ENCODE measurements around the gene F10.

The F10 gene

DNA sequence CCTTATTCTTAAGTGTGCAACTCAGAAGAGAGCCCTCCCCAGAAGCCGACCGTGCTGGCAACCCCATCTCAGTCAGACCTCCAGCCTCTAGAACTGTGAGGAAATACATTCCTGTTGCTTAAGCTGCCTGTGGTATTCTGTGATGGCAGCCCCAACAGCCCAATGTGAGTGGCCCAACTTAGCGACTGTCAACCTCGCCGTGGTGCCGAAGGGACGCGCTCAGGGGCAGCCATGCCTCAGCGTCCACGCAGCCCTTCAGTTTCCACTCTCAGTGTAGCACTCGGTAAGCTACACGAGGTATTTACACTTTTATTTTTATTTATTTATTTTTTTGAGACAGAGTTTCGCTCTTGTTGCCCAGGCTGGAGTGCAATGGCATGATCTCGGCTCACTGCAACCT is 54.2 kb downstream of the F10 start:
- DNase-seq, result no peak

DNA sequence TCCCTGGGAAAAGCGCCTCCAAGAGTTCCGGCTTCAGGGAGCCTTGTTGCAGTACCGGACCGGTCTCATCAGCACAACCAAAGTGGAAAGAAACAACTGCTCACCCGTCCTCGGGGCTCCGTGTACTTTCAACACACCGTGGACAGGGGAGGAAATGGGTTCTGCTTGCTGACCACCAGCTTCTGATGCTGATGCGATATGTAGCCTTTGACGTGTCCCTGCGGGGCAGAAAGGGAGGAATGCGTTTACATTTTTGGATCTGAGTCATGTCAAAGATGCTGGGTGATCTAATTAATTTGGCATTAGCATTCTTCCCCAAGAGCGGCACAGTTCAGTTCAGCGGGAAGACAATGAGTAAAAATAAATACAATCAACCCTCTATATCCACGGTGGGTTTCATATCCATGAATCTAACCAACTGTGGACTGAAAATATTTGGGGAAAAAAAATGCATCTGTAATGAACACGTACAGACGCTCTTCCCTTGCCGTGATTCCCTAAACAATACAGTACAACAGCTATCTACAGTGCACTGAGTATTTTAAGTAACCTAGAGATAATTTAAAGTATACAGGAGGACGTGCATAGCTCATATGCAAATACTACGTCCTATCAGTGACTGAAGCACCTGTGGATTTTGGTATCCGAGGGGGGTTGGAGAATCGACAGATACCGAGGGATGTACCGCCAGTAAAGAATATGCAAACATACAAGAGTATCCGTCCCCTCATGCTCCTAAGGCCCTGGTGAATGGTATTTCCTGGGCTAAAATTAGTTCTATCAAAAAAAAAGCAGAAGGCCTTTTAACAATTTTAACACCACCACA is 55.7 kb downstream of the F10 start:
- DNase-seq, result no peak

DNA sequence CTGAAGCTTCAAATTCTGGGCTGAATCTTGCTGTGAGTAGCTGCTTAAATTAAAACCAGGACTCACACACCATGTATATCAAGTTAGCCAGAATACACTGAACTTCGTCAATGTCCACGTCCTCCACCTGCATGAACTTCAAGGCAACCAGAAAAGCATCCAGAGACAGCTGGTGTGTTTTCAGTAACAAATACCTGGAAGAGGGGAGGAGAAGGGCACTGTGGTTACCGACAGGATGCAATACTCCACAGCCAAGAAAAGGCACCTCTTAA is 56.2 kb downstream of the F10 start:
- no peak for DNase-seq

DNA sequence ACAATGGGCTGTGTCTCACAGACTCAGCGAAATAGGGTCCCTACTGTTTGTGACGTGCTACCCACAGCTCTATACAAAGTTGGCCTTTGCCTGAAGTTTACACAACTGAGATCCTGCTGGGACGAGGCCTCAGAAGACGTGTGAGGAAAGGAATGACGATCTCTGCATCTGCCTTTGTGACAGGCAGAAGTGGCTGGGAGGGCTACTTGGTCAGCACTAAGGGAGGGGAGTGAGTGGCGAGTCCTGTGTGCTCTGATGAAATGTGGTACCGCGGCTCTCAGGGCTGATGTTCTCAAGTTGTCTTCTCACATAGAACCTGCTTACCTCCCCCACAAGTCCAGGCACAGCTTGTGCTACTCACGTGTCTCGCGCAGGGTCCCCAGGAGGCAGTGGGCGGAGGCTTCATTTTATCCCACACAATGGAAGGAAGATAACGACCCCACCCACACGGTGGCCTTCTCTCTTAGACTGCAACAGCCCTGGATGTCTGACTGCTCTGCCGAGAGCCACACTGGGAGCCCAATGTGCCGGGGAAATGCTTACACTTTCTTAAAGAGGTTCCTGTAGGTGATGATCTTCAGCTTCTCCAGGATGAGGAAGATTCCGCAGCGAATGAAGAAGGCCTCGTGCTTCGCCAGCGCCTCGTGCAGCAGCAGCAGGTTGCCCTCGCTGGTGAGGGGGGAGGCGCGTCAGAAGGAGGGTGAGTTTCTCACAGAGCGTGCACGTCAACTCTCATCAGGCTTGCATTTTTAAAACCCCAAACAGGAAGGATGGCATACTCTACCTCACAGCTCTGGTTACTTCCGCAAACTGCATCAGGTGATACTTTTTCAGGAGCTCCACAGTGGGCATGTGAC is 57.0 kb downstream of the F10 start:
- DNase-seq, result no peak

DNA sequence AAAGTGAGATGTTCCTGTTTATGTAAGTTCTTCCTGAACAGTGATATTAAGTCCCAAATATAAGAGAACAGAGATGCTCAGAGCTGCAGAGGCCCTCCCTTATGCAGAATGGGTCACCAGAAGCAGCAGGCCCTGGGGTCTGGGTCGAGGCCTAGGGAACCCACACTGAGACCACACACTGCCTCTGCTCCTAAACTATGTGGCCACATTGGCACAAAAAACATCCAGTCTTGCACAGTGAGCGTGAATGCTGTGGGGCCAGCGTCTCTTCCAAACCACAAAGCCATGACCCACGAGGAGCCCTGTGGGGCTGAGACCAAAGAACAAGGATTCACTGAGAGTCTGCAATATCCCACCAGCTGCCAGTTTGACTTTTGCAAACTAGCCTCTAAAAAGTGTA is 59.4 kb downstream of the F10 start:
- no peak for DNase-seq

DNA sequence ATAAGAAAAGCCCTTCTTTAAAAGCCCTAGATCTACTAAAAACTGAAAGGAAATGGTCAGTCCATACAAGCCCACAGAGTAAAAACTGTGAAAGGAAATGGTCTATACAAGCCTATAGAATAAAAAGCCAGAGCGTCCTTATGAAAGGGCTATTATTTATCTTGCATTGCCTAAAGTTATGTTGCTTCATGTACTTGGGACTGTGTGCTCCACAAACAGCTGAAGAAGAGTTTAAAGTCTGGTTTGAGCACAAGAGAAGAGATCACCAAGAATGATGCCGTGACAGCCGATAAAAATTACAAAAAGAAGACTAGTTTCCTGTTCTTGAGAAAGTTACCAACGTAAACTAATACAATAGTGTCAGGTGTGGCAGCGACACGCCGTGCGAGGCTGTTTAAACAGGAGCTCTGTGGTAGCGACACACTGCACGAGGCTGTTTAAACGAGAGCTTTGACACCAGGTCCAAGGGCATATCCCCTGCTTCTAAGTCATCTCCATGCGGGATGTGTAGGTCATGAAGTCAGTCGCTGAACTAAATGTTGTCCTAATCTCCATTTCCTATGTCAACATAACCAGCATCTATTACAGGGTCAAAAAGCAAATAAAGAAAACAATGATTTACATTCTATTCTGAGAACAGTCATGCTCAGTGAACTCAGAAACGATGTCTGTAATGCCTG is 61.0 kb downstream of the F10 start:
- DNase-seq, result no peak

DNA sequence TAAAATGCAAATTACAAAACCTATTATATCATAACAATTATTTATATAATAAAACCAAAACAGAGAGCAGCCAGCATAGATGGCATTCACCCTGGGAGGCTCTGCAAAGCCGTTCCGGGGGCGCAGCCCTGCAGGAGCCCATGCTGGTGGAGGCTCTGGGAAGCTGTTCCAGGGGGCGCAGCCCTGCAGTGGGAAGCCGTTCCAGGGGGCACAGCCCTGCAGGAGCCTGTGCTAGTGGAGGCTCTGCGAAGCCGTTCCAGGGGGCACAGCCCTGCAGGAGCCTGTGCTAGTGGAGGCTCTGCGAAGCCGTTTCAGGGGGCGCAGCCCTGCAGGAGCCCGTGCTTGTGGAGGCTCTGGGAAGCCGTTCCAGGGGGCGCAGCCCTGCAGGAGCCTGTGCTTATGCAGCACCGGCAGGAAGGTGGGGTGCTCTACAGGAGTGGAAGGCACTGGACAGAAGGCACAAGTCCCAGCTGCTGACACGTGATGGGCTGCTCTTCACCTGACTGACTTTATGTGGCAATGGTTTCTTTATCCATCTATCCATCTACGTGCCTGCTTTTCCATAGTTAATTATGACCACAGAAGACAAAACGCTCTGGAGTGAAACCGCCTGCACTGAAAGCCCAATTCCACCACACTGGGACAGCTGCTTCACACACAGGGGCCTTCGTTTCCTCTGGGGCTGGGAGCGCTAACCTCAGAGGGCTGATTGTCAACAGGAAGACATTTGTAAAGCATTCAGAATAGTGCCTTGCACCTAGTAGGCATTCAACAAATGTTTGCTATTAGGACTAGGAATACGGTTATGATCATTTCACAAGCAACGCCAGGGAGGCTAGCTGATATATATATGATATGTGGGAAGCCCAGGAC is 62.2 kb downstream of the F10 start:
- no peak for DNase-seq

DNA sequence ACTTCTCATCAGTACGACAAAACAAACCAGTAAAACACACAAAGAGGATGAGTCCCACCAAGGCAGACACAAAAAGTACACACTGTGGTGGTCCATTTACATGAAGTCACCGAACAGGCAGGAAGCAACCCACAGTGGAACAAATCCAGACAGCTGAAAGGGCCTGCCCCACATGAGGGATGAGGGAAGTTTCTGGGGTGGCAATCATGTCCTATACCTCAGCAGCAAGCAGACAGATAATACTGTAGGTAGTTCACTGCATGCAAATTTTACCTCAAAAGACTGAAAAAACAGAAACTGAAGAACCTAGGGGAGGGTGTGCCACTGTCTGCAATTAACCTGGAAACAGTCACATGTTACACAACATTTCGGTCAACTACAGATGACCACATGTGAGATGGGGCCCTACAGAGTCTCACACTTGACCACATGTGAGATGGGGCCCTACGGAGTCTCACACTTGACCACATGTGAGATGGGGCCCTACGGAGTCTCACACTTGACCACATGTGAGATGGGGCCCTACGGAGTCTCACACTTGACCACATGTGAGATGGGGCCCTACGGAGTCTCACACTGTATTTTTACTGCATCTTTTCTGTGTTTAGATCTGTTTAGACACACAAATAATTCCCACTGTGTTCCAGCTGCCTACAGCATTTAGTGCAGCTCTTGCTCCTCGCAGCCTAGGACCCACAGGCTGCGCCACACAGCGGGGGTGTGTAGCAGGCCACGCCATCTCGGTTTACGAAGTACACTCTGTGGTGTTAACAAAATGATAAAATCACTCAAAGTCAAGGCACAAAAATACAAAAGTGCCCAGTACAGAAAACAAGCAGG is 63.7 kb downstream of the F10 start:
- no peak for DNase-seq

DNA sequence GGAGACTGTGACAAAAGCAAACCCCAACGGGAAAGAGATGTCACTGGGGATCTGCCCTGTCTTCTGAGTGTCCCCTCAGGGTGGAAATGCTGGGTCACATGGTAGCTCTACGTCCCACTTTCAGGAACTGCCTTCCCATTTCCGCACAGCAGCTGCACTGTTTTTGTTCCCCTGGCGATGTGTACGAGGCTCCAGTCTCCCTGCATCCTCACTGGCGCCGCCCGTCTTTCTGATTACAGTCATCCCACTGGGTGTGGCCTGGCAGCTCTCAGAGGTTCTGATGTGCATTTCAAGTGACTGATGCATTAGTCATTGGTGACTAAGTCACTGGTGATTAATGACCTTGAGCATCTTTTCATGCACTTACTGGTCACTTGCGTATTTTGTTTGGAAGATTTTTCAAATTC is 64.7 kb downstream of the F10 start:
- DNase-seq, result peak; percentile 27

DNA sequence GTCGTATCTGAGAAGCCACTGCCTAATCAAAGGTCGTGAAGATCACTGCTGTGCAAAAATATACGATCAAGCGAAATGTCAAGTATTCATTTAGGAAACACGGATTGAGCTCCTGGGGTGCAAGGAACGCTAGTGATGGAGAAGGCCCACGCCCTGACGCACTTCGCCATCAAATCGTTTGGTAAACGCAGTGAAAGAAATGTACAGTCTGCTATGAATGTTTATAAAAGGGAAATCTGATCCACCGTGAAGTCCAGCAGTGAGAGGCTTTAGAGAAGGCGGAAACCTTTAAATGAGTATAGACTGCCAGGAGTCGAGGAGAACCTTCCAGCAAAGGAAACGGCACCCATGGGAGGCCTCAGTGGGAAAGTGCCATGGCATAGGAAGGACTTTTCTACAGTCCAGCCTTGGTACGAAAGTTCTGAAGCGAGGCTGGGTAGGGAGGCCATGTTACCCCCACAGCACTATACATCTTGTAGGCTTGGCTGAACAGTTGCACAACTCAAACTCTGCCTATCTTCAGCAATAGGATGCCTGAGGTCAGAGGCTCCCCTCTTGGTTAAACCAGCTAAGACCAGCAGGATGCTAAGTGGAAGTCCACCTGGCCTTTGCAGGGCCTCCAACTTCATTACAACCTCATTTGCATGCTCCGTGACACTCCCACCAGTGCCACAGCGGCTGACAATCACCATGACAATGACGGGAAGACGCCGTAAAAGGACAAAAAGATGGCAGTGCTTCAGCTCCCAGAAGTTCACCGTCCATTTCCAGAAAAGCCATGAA is 65.5 kb downstream of the F10 start:
- no peak for DNase-seq

DNA sequence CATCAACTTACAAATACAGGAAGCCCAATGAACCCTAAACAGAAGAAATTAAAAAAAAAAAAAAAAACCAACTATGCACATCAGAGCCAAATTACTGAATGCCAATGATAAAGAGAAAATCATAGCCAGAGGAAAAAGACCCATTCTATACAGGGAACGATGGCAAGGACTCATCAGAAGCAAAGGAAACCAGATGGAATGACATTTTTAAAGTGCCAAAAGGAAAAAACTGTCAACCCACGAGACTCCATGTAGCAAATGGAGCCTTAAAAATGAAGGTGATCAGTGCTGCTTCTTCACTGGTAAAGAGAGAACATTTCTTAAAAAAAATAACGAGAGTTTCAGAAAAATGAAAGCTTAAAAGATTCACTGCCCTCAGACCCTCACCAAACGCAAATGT is 67.6 kb downstream of the F10 start:
- no peak for DNase-seq

DNA sequence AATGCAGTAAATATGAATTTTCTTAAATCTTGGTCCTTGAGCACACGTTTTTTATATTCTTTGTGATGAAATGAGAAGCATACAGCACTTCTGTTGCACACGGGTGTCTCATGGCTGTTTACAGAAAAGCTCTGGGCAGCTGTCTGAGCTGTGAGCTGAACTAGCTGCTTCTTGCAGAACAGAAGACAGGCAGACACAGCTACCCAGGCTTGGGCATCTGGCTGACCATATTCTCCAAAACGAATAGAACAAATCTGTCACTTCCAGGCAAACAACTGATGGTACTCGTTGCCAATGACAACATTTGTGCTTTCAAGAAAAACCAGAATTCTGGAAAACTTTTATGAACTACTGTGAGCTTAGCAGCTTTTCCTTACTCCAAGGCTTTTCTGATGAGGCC is 69.7 kb downstream of the F10 start:
- no peak for DNase-seq

DNA sequence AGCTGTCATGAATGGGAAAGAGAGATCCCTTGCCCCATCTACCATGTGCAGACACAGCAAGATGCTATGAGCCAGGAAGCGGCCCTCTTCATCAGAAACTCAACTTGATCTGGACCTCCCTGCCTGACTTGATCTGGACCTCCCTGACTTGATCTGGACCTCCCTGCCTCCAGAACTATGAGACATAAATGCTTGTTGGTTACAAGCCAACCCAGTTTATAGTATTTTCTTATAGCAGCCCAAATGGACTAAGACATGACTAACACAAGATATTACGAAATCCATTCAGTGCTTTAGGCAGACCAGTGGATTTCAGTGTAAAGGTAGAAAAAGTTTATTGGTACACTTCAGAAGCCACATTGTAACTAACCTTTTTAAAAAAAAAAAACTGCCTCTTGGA is 70.3 kb downstream of the F10 start:
- no peak for DNase-seq

DNA sequence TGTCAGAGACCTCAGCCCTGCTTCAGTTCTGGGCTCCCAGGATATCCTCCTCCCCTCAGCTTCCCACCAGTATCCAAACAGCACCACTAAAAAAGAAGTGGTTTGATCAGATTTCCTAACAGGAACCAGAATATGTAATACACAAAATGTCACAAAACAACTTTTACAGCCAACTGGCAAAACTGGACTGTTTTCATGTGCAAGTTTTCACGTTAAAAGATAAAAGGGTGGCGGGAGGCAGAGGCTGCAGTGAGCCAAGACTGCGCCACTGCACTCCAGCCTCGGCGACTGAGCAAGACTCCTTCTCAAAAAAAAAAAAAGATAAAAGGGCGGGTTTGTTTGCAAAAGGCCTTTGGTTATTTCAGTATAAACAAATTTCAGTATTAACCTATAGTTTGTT is 72.8 kb downstream of the F10 start:
- no peak for DNase-seq

DNA sequence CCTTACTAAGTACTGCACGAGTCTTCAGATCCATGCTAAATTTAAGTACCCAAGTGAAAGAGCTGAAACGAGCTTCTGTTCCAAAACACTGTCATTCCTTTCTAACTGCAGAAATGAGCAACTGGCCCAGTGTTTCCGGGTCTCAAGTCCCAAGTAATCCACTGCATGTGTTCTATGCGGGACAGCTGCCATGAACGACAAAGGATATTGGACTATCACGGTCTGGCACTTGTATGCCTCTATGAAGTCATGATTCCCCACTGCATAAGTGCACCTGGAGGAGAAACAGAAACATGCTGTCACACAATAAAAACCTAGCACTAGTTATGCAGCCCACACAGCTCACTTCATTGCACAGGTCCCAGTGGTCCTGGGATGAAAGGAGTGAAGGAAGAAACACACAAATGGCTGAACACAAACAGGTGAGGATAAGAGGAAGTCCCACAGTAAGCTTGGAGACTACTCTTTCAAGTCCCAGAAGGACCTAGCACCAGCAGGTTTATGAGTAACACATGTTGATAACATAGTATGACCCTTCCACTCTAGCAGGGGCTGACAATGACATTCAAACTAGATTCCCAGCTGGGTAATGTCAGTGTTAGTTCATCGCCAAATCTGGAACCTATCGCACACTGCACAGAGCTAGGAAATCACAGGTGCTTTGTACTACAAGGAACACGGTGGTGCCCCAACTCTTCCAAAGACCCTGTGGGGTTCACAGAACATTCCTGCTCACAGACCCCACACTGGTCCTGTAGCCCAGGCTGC is 74.6 kb downstream of the F10 start:
- DNase-seq, result no peak
